Heart left ventricle (tissue), 16 donors: ENCODE results near the gene GAS7. TPM values are rescaled to one million over a fixed set of nuclear protein-coding genes. Genes with fewer than 3 reads are reported as not detected.

Source experiments
- ATAC-seq, 4 donors: fragments of 200-7000 bp; cut with Tn5 transposase; one replicate each; pipeline ENCODE4 v1.9.1; 2020 to 2022; ENCODE audit warnings: moderate library complexity in 4 of 4, mild to moderate bottlenecking in 3 of 4, moderate number of reproducible peaks in 1 of 4
- DNase-seq, 5 donors: peaks; one replicate each; pipeline ENCODE4 v3.0.0-alpha.2; 2020
- H3K27ac ChIP-seq, 12 donors: fragments of 200-600 bp; sonication (generic) in 4 of 12; one replicate each; pipeline versions ENCODE4 v1.5.0 to v1.8.0; 2016 to 2022; ENCODE audit warnings: mild to moderate bottlenecking in 2 of 12
- H3K27me3 ChIP-seq, 9 donors: fragments of 200-600 bp; sonication (generic) in 2 of 9; one replicate each; pipeline versions ENCODE4 v1.5.1 to v1.8.0; 2016 to 2022; ENCODE audit warnings: mild to moderate bottlenecking in 3 of 9
- H3K36me3 ChIP-seq, 9 donors: fragments of 200-600 bp; sonication (generic) in 2 of 9; one replicate each; pipeline versions ENCODE4 v1.5.0 to v1.8.0; 2018 to 2022; ENCODE audit warnings: mild to moderate bottlenecking in 2 of 9
- H3K4me1 ChIP-seq, 12 donors: fragments of 200-600 bp; sonication (generic) in 4 of 12; one replicate each; pipeline versions ENCODE4 v1.5.0 to v1.8.0; 2016 to 2022; ENCODE audit warnings: mild to moderate bottlenecking in 3 of 12
- H3K4me3 ChIP-seq, 12 donors: fragments of 200-600 bp; sonication (generic) in 4 of 12; one replicate each; pipeline versions ENCODE4 v1.5.0 to v1.8.0; 2017 to 2022; ENCODE audit warnings: mild to moderate bottlenecking in 9 of 12, moderate library complexity in 4 of 12
- H3K9me3 ChIP-seq, 12 donors: fragments of 200-600 bp; sonication (generic) in 4 of 12; one replicate each; pipeline versions ENCODE4 v1.5.0 to v1.8.0; 2016 to 2022; ENCODE audit warnings: mild to moderate bottlenecking in 1 of 12
- CTCF ChIP-seq, 12 donors: fragments of 200-600 bp; sonication (generic) in 4 of 12; IDR thresholded peaks; one replicate each; pipeline versions ENCODE4 v1.5.0 to v1.8.0; 2018 to 2022; ENCODE audit warnings: antibody characterized with exemption in 12 of 12, mild to moderate bottlenecking in 5 of 12
- POLR2A ChIP-seq, 2 donors: fragments of 450-650 bp; IDR thresholded peaks; one replicate each; pipeline ENCODE4 v1.6.1; 2017; ENCODE audit warnings: antibody characterized with exemption in 2 of 2, mild to moderate bottlenecking in 2 of 2, moderate library complexity in 2 of 2
- WGBS, 4 donors: extraction: QIAGEN DNeasy Blood & Tissue Kit in 2 of 4; methylation state at CpG; one replicate each; pipeline versions ENCODE4 v1.1.5 to v1.1.7; 2013 to 2018; 5-methylcytosine and 5-hydroxymethylcytosine counted together
- intact Hi-C, 10 donors: fragments of 100-400 bp; cut with DNase I; formaldehyde crosslinking; loops; one replicate each; pipeline versions ENCODE4 v1.11.1 to v1.14.2; 2022
- polyA plus RNA-seq, 2 donors: library from polyadenylated mRNA; stranded (reverse); fragments of 200-250 nt; gene quantifications; one replicate each; pipeline ENCODE4 v1.2.3, GENCODE V29; 2013
- total RNA-seq, 9 donors: library from RNA; depleted of rRNA in 2 of 9; stranded (reverse); fragments of >200 nt in 2 of 9; fragmentation: NEBNext Ultra II Directional in 3 of 9; extraction: Animal tissue kit (Norgen Biotek cat#: 25700) in 3 of 9; gene quantifications; one replicate each; pipeline versions ENCODE4 v1.1.0 to v1.2.4, GENCODE V29; 2016 to 2023
- donor health status: ischemic (EF 13 %, LVEDD 7.1; RV severe dilation, severe dysfunction).
- donor health status: healthy with polysubstance abuse.
- donor health status: DM: no; HTN: yes; CAD: no.
- donor health status: DM: no; HTN: no; CAD: no.
- donor health status: ischemic (EF 25% LVEDD 6.9; RV normal size, moderate dysfunction).
- donor health status: ischemic (EF 25% LVEDD 5.7; RV mildly dilated, moderate dysfunction).
- donor health status: healthy.
- donor health status: DM: yes; HTN: yes; CAD: no.
- donor health status: ischemic (EF 35%, LVEDD 5.7; RV mildly dilated, moderate dysfunction).
- donor health status: nonischemic (EF 11% LVEDD 7.7; RV severe dilation, severe dysfunction).
- donor health status: DM: yes; HTN: yes; CAD: no.
- donor health status: PGD.
- donor health status: ischemic (EF 29% LVEDD 5.4; RV normal size, mild dysfunction).
- donor health status: nonischemic (EF 23%, LVEDD 6.1; RV moderate dilation, normal function).

GAS7 gene
- total and polyA plus RNA-seq, 11 donors, result 19.4 to 86.5 (median 65.1) TPM

GRCh38 chr17:9887508-9887907 lies 310.9 kb downstream of the GAS7 start:
- Histone ChIP-seq H3K36me3 (no peaks in the 10 kb centered on the region), H3K9me3 (peaks cover 0 to 23% (median 16%) of the 10 kb centered on the region in 12 donors), H3K27ac (no peak overlapping the region), H3K4me1 (no peaks in the 10 kb centered on the region), H3K27me3 (peaks cover 0 to 14% (median 0%) of the 10 kb centered on the region in 9 donors), H3K4me3 (no peak overlapping the region)
- intact Hi-C loops, result loop anchor here in 4 of 10 donors (5.0 to 10.0 kb wide), 4 partner anchors 83 to 163 kb away; no protein-coding TSS in a partner anchor
- DNase-seq (peak in 1 of 5 donors; percentile 44), ATAC-seq (no peak)
- WGBS, 4 donors, result 81 to 92% (median 88%) methylated on average over 8 of the region's 8 CpGs
- TF ChIP-seq POLR2A (IDR thresholded peaks at IDR 0.05) (no peak), CTCF (IDR thresholded peaks at IDR 0.05) (no peak)

- Histone ChIP-seq H3K4me1 (no peaks in the 10 kb centered on the region), H3K27ac (no peak overlapping the region), H3K27me3 (peaks cover 0 to 14% (median 0%) of the 10 kb centered on the region in 9 donors), H3K9me3 (peaks cover 0 to 29% (median 19%) of the 10 kb centered on the region in 12 donors), H3K36me3 (no peaks in the 10 kb centered on the region), H3K4me3 (no peak overlapping the region)
- WGBS, 4 donors, result 71 to 84% (median 77%) methylated on average over 5 of the region's 5 CpGs
- intact Hi-C loops, result loop anchor here in 4 of 10 donors (5.0 to 10.0 kb wide), 4 partner anchors 82 to 162 kb away; no protein-coding TSS in a partner anchor
- TF ChIP-seq POLR2A (IDR thresholded peaks at IDR 0.05) (no peak), CTCF (IDR thresholded peaks at IDR 0.05) (no peak)
- DNase-seq (no peak), ATAC-seq (no peak)
Observed at GRCh38 chr17:9886141-9886930, 312.1 kb downstream of the GAS7 start.

- DNase-seq (no peak), ATAC-seq (no peak)
- Histone ChIP-seq H3K4me1 (peaks cover 0 to 5% (median 0%) of the 10 kb centered on the region in 12 donors), H3K36me3 (no peaks in the 10 kb centered on the region), H3K4me3 (no peak overlapping the region), H3K9me3 (peaks cover 0 to 29% (median 19%) of the 10 kb centered on the region in 12 donors), H3K27ac (no peak overlapping the region), H3K27me3 (peaks cover 0 to 5% (median 0%) of the 10 kb centered on the region in 9 donors)
- intact Hi-C loops, result loop anchor here in 1 of 10 donors (10.0 kb wide), 2 partner anchors 79 to 159 kb away; no protein-coding TSS in a partner anchor
- TF ChIP-seq POLR2A (IDR thresholded peaks at IDR 0.05) (no peak), CTCF (IDR thresholded peaks at IDR 0.05) (no peak)
Observed at GRCh38 chr17:9883451-9883850, 315.0 kb downstream of the GAS7 start.

- Histone ChIP-seq H3K4me3 (no peak overlapping the region), H3K27ac (no peak overlapping the region), H3K36me3 (no peaks in the 10 kb centered on the region), H3K27me3 (peaks cover 0 to 5% (median 0%) of the 10 kb centered on the region in 9 donors), H3K9me3 (peaks cover 0 to 29% (median 19%) of the 10 kb centered on the region in 12 donors), H3K4me1 (peaks cover 0 to 5% (median 0%) of the 10 kb centered on the region in 12 donors)
- TF ChIP-seq POLR2A (IDR thresholded peaks at IDR 0.05) (no peak), CTCF (IDR thresholded peaks at IDR 0.05) (no peak)
- DNase-seq (no peak), ATAC-seq (peak in 2 of 4 donors; percentile 83 to 89)
- WGBS, 4 donors, result 36 to 56% (median 46%) methylated on average over 3 of the region's 3 CpGs
- intact Hi-C loops, result loop anchor here in 1 of 10 donors (10.0 kb wide), 2 partner anchors 76 to 156 kb away; no protein-coding TSS in a partner anchor
Observed at GRCh38 chr17:9880582-9880999, 317.8 kb downstream of the GAS7 start.
